BE2C (cell line): Measurements from ENCODE around the gene TP53I11.

ENCODE experiments used
- DNase-seq: peaks from one replicate; pipeline ENCODE4 v3.0.0-alpha.2; 2020
- H3K27me3 ChIP-seq: fragments of 250-450 bp; sonication (Bioruptor Pico); 2 replicates; pipeline ENCODE4 v1.5.1; 2020; ENCODE audit warnings: mild to moderate bottlenecking
- H3K36me3 ChIP-seq: fragments of 250-450 bp; sonication (Bioruptor Pico); 2 replicates; pipeline ENCODE4 v1.5.1; 2020; ENCODE audit warnings: mild to moderate bottlenecking
- H3K4me1 ChIP-seq: fragments of 250-450 bp; sonication (Bioruptor Pico); 2 replicates; pipeline ENCODE4 v1.5.1; 2020
- H3K4me3 ChIP-seq: 2 replicates; pipeline ENCODE4 v1.5.1; 2011; ENCODE audit warnings: low read depth, low read length
- H3K9me3 ChIP-seq: fragments of 250-450 bp; sonication (Bioruptor Pico); 2 replicates; pipeline ENCODE4 v1.5.1; 2020
- TF ChIP-seq, protein P1 (sequence below): IDR thresholded peaks from 2 replicates; pipeline ENCODE4 v1.5.1; 2012; ENCODE audit warnings: mild to moderate bottlenecking, low read depth, low read length

The TP53I11 gene

DNA sequence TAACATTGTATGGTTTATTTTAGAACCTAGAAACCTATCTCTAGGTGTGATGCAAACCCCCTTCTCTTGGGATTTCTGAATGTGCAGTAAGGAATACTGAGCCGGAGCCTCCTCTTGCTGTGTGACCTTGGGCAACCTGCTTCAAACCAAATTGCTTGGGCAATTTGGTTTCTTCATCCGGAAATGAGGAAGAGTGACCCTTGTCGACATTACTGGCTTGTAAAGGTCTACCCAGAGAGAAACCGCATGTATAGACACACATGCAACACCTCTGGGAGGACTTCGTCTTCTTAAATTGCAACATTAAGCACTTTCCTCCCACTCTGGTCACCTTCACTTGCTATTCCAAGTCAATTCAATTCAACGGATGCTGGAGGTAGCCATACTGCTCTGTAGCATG lies 19.6 kb upstream of the TP53I11 start:
- Histone ChIP-seq H3K9me3 (no peaks in the 10 kb centered on the region), H3K27me3 (no peaks in the 10 kb centered on the region), H3K36me3 (no peaks in the 10 kb centered on the region), H3K4me1 (no peaks in the 10 kb centered on the region), H3K4me3 (no peak overlapping the region)
- no peak for DNase-seq
- TF ChIP-seq, protein P1, sequence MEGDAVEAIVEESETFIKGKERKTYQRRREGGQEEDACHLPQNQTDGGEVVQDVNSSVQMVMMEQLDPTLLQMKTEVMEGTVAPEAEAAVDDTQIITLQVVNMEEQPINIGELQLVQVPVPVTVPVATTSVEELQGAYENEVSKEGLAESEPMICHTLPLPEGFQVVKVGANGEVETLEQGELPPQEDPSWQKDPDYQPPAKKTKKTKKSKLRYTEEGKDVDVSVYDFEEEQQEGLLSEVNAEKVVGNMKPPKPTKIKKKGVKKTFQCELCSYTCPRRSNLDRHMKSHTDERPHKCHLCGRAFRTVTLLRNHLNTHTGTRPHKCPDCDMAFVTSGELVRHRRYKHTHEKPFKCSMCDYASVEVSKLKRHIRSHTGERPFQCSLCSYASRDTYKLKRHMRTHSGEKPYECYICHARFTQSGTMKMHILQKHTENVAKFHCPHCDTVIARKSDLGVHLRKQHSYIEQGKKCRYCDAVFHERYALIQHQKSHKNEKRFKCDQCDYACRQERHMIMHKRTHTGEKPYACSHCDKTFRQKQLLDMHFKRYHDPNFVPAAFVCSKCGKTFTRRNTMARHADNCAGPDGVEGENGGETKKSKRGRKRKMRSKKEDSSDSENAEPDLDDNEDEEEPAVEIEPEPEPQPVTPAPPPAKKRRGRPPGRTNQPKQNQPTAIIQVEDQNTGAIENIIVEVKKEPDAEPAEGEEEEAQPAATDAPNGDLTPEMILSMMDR, result no peak

DNA sequence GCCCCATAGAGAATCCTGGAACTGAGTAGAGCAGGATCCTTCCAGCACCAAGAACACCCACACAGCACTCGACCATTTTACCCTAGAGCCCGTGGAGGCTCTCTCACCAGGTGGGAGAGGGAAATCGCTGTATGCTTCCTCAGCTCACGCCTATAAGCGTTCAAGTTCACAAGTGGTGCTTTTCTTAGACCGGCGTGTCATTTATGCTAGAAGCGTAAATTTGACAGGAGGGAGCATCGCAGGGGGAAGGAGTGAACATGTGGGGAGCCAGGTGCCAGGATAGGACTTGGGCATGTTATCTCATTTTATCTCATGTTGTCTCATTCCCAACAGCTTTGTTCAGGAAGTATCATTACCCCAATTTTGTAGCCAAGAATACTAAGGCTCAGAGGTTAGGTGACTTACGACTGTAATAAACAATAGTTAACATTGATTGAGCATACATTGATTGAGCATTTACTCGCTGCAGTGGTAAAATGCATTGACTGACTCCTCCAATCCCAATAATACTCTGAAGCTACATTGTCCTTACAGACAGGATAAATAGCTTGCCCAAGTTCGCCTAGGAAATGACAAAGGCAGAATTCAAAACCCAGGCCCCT lies 19.1 kb upstream of the TP53I11 start:
- Histone ChIP-seq H3K4me3 (no peak overlapping the region), H3K36me3 (no peaks in the 10 kb centered on the region), H3K9me3 (no peaks in the 10 kb centered on the region), H3K27me3 (no peaks in the 10 kb centered on the region), H3K4me1 (no peaks in the 10 kb centered on the region)
- TF ChIP-seq, protein P1, result no peak
- no peak for DNase-seq

DNA sequence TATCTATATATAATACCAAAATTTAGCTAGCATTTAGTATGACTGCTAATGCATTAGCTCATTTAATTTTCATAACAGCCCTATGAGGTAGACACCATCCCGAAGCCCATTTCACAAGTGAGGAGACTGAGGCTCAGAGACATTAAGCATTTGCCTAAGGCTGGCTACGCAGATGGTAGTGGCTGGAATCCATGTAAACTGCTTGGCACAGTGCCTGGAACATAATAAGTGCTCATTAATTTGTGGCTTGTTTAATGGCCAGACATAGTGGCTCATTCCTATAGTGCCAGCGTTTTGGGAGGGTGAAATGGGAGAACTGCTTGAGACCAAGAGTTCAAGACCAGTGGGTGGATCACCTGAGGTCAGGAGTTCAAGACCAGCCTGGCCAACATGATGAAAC lies 17.8 kb upstream of the TP53I11 start:
- Histone ChIP-seq H3K9me3 (no peaks in the 10 kb centered on the region), H3K27me3 (no peaks in the 10 kb centered on the region), H3K4me1 (no peaks in the 10 kb centered on the region), H3K4me3 (no peak overlapping the region), H3K36me3 (no peaks in the 10 kb centered on the region)
- no peak for DNase-seq
- TF ChIP-seq, protein P1, result no peak

DNA sequence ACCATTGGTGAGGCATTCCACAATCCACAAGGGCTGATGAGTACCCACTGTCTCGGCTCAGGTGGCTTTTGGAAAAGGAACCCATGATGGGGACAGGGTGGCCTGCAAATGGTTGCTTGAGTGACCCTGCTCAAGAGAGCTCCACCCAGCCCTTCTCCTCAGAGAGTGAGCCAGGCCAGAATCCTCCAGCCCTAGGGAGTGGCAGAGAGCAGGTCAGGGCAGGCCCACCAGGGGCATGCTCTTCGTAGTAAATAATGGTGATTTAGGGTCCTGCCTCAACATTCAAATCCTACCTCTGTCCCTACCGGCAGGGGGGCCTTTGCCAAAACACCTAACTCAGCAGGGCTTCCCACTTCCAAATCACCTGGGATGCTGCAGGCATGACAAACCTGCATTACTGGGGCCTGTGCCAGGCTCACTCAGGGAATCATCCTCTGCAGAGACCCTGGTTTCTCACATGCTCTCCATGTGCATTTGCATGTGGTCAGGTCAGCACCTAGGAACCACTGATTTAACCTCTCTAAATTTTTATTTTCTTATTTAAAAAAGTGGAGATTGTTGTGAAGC lies 17.3 kb upstream of the TP53I11 start:
- TF ChIP-seq, protein P1, result no peak
- H3K4me1 ChIP-seq, result no peaks in the 10 kb centered on the region
- H3K27me3 ChIP-seq, result no peaks in the 10 kb centered on the region
- DNase-seq, result no peak
- H3K36me3 ChIP-seq, result no peaks in the 10 kb centered on the region
- H3K4me3 ChIP-seq, result no peak overlapping the region
- H3K9me3 ChIP-seq, result no peaks in the 10 kb centered on the region

DNA sequence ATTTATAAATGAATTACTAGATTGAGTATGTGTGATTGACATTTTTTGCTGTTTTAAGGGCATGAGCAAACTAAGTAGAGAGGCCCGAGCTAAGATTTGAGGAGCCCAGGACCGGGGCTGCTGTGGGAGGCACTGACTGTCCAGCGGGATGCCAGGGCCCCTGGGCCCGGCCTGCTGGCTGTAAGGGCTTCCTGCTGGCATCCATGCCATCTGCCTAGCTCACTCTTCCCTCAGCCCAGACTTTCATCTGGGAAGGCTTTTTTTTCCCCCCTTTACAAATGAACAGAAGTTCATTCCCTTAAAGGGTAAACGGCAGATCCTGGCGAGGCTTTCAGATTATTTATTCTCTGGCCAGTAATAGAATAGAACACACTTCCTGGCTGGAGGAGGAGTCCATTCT lies 16.0 kb upstream of the TP53I11 start:
- no peak overlapping the region for H3K4me3 ChIP-seq
- TF ChIP-seq, protein P1, result no peak
- H3K27me3 ChIP-seq, result no peaks in the 10 kb centered on the region
- no peak for DNase-seq
- no peaks in the 10 kb centered on the region for H3K9me3 ChIP-seq
- H3K36me3 ChIP-seq, result no peaks in the 10 kb centered on the region
- H3K4me1 ChIP-seq, result no peaks in the 10 kb centered on the region

DNA sequence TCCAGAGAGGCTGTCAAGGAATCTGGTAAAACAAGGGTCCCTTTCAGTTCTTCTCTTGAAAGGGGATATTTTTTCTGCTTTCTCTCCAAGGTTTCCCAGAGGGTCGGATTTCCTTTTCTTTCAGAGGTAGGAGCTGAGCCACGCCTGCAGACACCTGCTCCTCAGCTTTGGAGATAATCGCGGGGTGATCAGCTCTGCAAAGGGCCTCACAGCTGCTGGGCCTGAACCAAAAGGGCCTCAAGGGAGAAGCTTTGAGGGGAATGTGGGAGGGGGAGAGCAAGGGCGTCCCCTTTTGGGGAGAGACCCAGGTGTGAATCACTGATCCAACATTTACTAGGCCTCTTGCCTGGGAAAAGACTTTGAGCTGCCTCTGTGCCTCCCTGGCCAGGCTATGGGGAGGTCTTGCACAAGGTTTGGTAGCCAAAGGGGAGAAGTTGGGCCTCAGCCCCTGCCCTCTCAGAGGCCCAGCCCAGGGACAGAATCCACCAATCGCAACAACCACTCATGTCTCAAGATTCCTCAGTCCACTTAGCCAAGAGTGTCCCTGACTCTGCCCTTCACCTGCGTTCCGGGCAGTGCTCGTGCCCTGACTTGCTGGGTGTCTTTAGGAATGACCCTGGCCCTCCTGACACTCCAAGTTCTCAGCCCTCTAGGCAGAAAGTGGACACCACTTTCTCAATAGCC lies 14.0 kb upstream of the TP53I11 start:
- Histone ChIP-seq H3K9me3 (no peaks in the 10 kb centered on the region), H3K36me3 (no peaks in the 10 kb centered on the region), H3K4me3 (no peak overlapping the region), H3K27me3 (no peaks in the 10 kb centered on the region), H3K4me1 (no peaks in the 10 kb centered on the region)
- no peak for DNase-seq
- TF ChIP-seq, protein P1, result no peak
